Urinary bladder (tissue), 4 donors: ENCODE measurements around the gene CDH20. TPM values are rescaled to one million over a fixed set of nuclear protein-coding genes. Genes with fewer than 3 reads are reported as not detected.
"Not testable (repeated sequence)": the region's sequence is repeated elsewhere in the genome, so short reads cannot be mapped to it uniquely, and the experiment has no call there.

Experiments
- DNase-seq: peaks from one replicate; pipeline ENCODE4 v3.0.0-alpha.2; 2015; ENCODE audit errors: extremely low spot score
- H3K27ac ChIP-seq: one replicate; pipeline ENCODE4 v1.5.1; 2013; ENCODE audit warnings: low read depth, mild to moderate bottlenecking, moderate library complexity
- H3K36me3 ChIP-seq: one replicate; pipeline ENCODE4 v1.6.1; 2013; ENCODE audit warnings: mild to moderate bottlenecking, moderate library complexity; ENCODE audit not compliant: insufficient read depth
- H3K4me1 ChIP-seq: one replicate; pipeline ENCODE4 v1.6.1; 2013; ENCODE audit warnings: mild to moderate bottlenecking, moderate library complexity; ENCODE audit not compliant: insufficient read depth
- H3K4me3 ChIP-seq: one replicate; pipeline ENCODE4 v1.5.1; 2013; ENCODE audit warnings: low read depth, low read length
- WGBS: extraction: QIAGEN DNeasy Blood & Tissue Kit; methylation state at CpG from one replicate; pipeline ENCODE4 v1.1.7; 2013; 5-methylcytosine and 5-hydroxymethylcytosine counted together
- polyA plus RNA-seq: library from polyadenylated mRNA; stranded (reverse); fragments of 200-250 nt; gene quantifications from one replicate; pipeline ENCODE4 v1.2.3, GENCODE V29; 2013
- total RNA-seq: library from RNA; depleted of rRNA; stranded (reverse); fragments of >200 nt; gene quantifications from one replicate; pipeline ENCODE4 v1.2.3, GENCODE V29; 2014
- donor health status: healthy with polysubstance abuse.
- donor health status: healthy.

Gene CDH20
- total and polyA plus RNA-seq, 2 donors = 1.1 TPM

- H3K4me3 ChIP-seq = no peak overlapping the region
- no peaks in the 10 kb centered on the region for H3K4me1 ChIP-seq
- DNase-seq = no peak
- WGBS = 82% methylated on average over 1 of the region's 1 CpG
- H3K36me3 ChIP-seq = no peaks in the 10 kb centered on the region
- H3K27ac ChIP-seq = no peak overlapping the region
Observed at GRCh38 chr18:61364953-61365352, 31.7 kb downstream of the CDH20 start.

- Histone ChIP-seq H3K36me3 (no peaks in the 10 kb centered on the region), H3K4me1 (no peaks in the 10 kb centered on the region), H3K4me3 (no peak overlapping the region), H3K27ac (no peak overlapping the region)
- 69% methylated on average over 2 of the region's 2 CpGs for WGBS
- DNase-seq = no peak
Observed at GRCh38 chr18:61368001-61368400, 34.8 kb downstream of the CDH20 start.

GRCh38 chr18:61369671-61370070, 36.4 kb downstream of the CDH20 start:
- not testable (repeated sequence) for H3K27ac ChIP-seq, DNase-seq, H3K4me3 ChIP-seq, H3K4me1 ChIP-seq, H3K36me3 ChIP-seq
- 56% methylated on average over 4 of the region's 4 CpGs for WGBS

- DNase-seq = no peak
- Histone ChIP-seq H3K36me3 (no peaks in the 10 kb centered on the region), H3K27ac (no peak overlapping the region), H3K4me1 (no peaks in the 10 kb centered on the region), H3K4me3 (no peak overlapping the region)
- WGBS = 89% methylated on average over 2 of the region's 2 CpGs
Observed at GRCh38 chr18:61371111-61371510, 37.9 kb downstream of the CDH20 start.

- 25% methylated on average over 4 of the region's 4 CpGs for WGBS
- H3K36me3 ChIP-seq = no peaks in the 10 kb centered on the region
Observed at GRCh38 chr18:61379827-61380226, 46.6 kb downstream of the CDH20 start.

GRCh38 chr18:61388010-61388409, 54.8 kb downstream of the CDH20 start:
- no peak overlapping the region for H3K4me3 ChIP-seq
- no peaks in the 10 kb centered on the region for H3K36me3 ChIP-seq
- 43% methylated on average over 2 of the region's 2 CpGs for WGBS
- no peak for DNase-seq
- H3K4me1 ChIP-seq = no peaks in the 10 kb centered on the region
- no peak overlapping the region for H3K27ac ChIP-seq

More at GRCh38 chr18:61379827-61380226, 46.6 kb downstream of the CDH20 start:
- Histone ChIP-seq H3K4me3 (no peak overlapping the region), H3K4me1 (no peaks in the 10 kb centered on the region), H3K27ac (no peak overlapping the region)
- no peak for DNase-seq

GRCh38 chr18:61394983-61395382, 61.8 kb downstream of the CDH20 start:
- no peak overlapping the region for H3K27ac ChIP-seq
- H3K36me3 ChIP-seq = no peaks in the 10 kb centered on the region
- DNase-seq = no peak
- no peak overlapping the region for H3K4me3 ChIP-seq
- H3K4me1 ChIP-seq = no peaks in the 10 kb centered on the region

- DNase-seq = no peak
- Histone ChIP-seq H3K36me3 (no peaks in the 10 kb centered on the region), H3K4me1 (no peaks in the 10 kb centered on the region), H3K4me3 (no peak overlapping the region), H3K27ac (no peak overlapping the region)
- 69% methylated on average over 3 of the region's 3 CpGs for WGBS
Observed at GRCh38 chr18:61397222-61397621, 64.0 kb downstream of the CDH20 start.

GRCh38 chr18:61398961-61399705, 65.9 kb downstream of the CDH20 start:
- no peak overlapping the region for H3K27ac ChIP-seq
- 49% methylated on average over 4 of the region's 4 CpGs for WGBS
- DNase-seq = peak; percentile 0
- H3K4me3 ChIP-seq = no peak overlapping the region
- H3K4me1 ChIP-seq = no peaks in the 10 kb centered on the region
- H3K36me3 ChIP-seq = no peaks in the 10 kb centered on the region

- no peaks in the 10 kb centered on the region for H3K4me1 ChIP-seq
- WGBS = 83% methylated on average over 3 of the region's 3 CpGs
- no peak overlapping the region for H3K27ac ChIP-seq
- H3K36me3 ChIP-seq = no peaks in the 10 kb centered on the region
- no peak overlapping the region for H3K4me3 ChIP-seq
- no peak for DNase-seq
Observed at GRCh38 chr18:61400016-61400635, 66.9 kb downstream of the CDH20 start.

- Histone ChIP-seq H3K27ac (no peak overlapping the region), H3K36me3 (no peaks in the 10 kb centered on the region), H3K4me3 (no peak overlapping the region), H3K4me1 (no peaks in the 10 kb centered on the region)
- no peak for DNase-seq
- 55% methylated on average over 4 of the region's 4 CpGs for WGBS
Observed at GRCh38 chr18:61400716-61401115, 67.5 kb downstream of the CDH20 start.

GRCh38 chr18:61402726-61403125, 69.5 kb downstream of the CDH20 start:
- Histone ChIP-seq H3K4me3 (no peak overlapping the region), H3K27ac (no peak overlapping the region), H3K36me3 (no peaks in the 10 kb centered on the region), H3K4me1 (no peaks in the 10 kb centered on the region)
- DNase-seq = peak; percentile 6
- 31% methylated on average over 1 of the region's 1 CpG for WGBS

- WGBS = 89% methylated on average over 1 of the region's 1 CpG
- Histone ChIP-seq H3K36me3 (no peaks in the 10 kb centered on the region), H3K4me3 (no peak overlapping the region), H3K27ac (no peak overlapping the region), H3K4me1 (no peaks in the 10 kb centered on the region)
- no peak for DNase-seq
Observed at GRCh38 chr18:61413396-61413795, 80.2 kb downstream of the CDH20 start.

GRCh38 chr18:61414086-61414485, 80.9 kb downstream of the CDH20 start:
- WGBS = 87% methylated on average over 4 of the region's 4 CpGs
- no peaks in the 10 kb centered on the region for H3K4me1 ChIP-seq
- no peaks in the 10 kb centered on the region for H3K36me3 ChIP-seq
- DNase-seq = no peak
- H3K27ac ChIP-seq = no peak overlapping the region
- H3K4me3 ChIP-seq = no peak overlapping the region
